Measurements from ENCODE around the gene HIPK2.
A peak's percentile ranks its signal among the peaks of the same experiment; 100 is the strongest.

Gene HIPK2

GRCh38 chr7:139534096-139534495 lies 243.7 kb downstream of the HIPK2 start:
- H3K36me3 Mint-ChIP-seq (ENCODE audit: low read depth) = no peaks in the 10 kb centered on the region
- H3K4me3 Mint-ChIP-seq = no peak overlapping the region
- no peaks in the 10 kb centered on the region for H3K9me3 Mint-ChIP-seq
- peaks cover 11% of the 10 kb centered on the region for H3K27me3 Mint-ChIP-seq
- H3K4me1 Mint-ChIP-seq (ENCODE audit: low read depth) = no peaks in the 10 kb centered on the region
- H3K27ac Mint-ChIP-seq = no peak overlapping the region

GRCh38 chr7:139532636-139533155 lies 245.1 kb downstream of the HIPK2 start:
- H3K4me3 Mint-ChIP-seq = no peak overlapping the region
- no peaks in the 10 kb centered on the region for H3K9me3 Mint-ChIP-seq
- no peaks in the 10 kb centered on the region for H3K4me1 Mint-ChIP-seq (ENCODE audit: low read depth)
- no peak overlapping the region for H3K27ac Mint-ChIP-seq
- peaks cover 11% of the 10 kb centered on the region for H3K27me3 Mint-ChIP-seq
- no peaks in the 10 kb centered on the region for H3K36me3 Mint-ChIP-seq (ENCODE audit: low read depth)

GRCh38 chr7:139531094-139531493 lies 246.7 kb downstream of the HIPK2 start:
- Mint-ChIP-seq H3K27ac (no peak overlapping the region), H3K36me3 (ENCODE audit: low read depth) (no peaks in the 10 kb centered on the region), H3K4me1 (ENCODE audit: low read depth) (peaks cover 3% of the 10 kb centered on the region), H3K27me3 (peaks cover 16% of the 10 kb centered on the region), H3K9me3 (no peaks in the 10 kb centered on the region), H3K4me3 (no peak overlapping the region)

- no peak overlapping the region for H3K4me3 Mint-ChIP-seq
- H3K4me1 Mint-ChIP-seq (ENCODE audit: low read depth) = peaks cover 6% of the 10 kb centered on the region
- peaks cover 36% of the 10 kb centered on the region for H3K27me3 Mint-ChIP-seq
- no peaks in the 10 kb centered on the region for H3K9me3 Mint-ChIP-seq
- H3K36me3 Mint-ChIP-seq (ENCODE audit: low read depth) = no peaks in the 10 kb centered on the region
- no peak overlapping the region for H3K27ac Mint-ChIP-seq
Measured at GRCh38 chr7:139526578-139527544, 250.9 kb downstream of the HIPK2 start.

GRCh38 chr7:139525750-139526149 lies 252.0 kb downstream of the HIPK2 start:
- peaks cover 6% of the 10 kb centered on the region for H3K4me1 Mint-ChIP-seq (ENCODE audit: low read depth)
- H3K36me3 Mint-ChIP-seq (ENCODE audit: low read depth) = no peaks in the 10 kb centered on the region
- peaks cover 45% of the 10 kb centered on the region for H3K27me3 Mint-ChIP-seq
- H3K4me3 Mint-ChIP-seq = no peak overlapping the region
- H3K27ac Mint-ChIP-seq = no peak overlapping the region
- H3K9me3 Mint-ChIP-seq = no peaks in the 10 kb centered on the region

- H3K27me3 Mint-ChIP-seq = peaks cover 45% of the 10 kb centered on the region
- H3K4me3 Mint-ChIP-seq = no peak overlapping the region
- H3K4me1 Mint-ChIP-seq (ENCODE audit: low read depth) = peaks cover 6% of the 10 kb centered on the region
- H3K36me3 Mint-ChIP-seq (ENCODE audit: low read depth) = no peaks in the 10 kb centered on the region
- no peak overlapping the region for H3K27ac Mint-ChIP-seq
- H3K9me3 Mint-ChIP-seq = no peaks in the 10 kb centered on the region
Measured at GRCh38 chr7:139525239-139525638, 252.6 kb downstream of the HIPK2 start.

- Mint-ChIP-seq H3K27ac (no peak overlapping the region), H3K9me3 (no peaks in the 10 kb centered on the region), H3K36me3 (ENCODE audit: low read depth) (no peaks in the 10 kb centered on the region), H3K27me3 (peaks cover 45% of the 10 kb centered on the region), H3K4me1 (ENCODE audit: low read depth) (peaks cover 6% of the 10 kb centered on the region), H3K4me3 (no peak overlapping the region)
Measured at GRCh38 chr7:139523968-139524815, 253.6 kb downstream of the HIPK2 start.

GRCh38 chr7:139523199-139523941 lies 254.4 kb downstream of the HIPK2 start, which contains the start of gene CLEC2L:
CLEC2L (plus strand) TSS chr7:139523685; CDS start chr7:139523928, 243 bp downstream.
- H3K36me3 Mint-ChIP-seq (ENCODE audit: low read depth) = no peaks in the 10 kb centered on the region
- H3K4me3 Mint-ChIP-seq = peak within 1 kb of the TSS; percentile 39
- H3K4me1 Mint-ChIP-seq (ENCODE audit: low read depth) = peaks cover 6% of the 10 kb centered on the region
- peaks cover 45% of the 10 kb centered on the region for H3K27me3 Mint-ChIP-seq
- H3K9me3 Mint-ChIP-seq = no peaks in the 10 kb centered on the region
- H3K27ac Mint-ChIP-seq = no peak within 1 kb of the TSS

- H3K27ac Mint-ChIP-seq = no peak overlapping the region
- peaks cover 45% of the 10 kb centered on the region for H3K27me3 Mint-ChIP-seq
- H3K4me1 Mint-ChIP-seq (ENCODE audit: low read depth) = peaks cover 6% of the 10 kb centered on the region
- H3K36me3 Mint-ChIP-seq (ENCODE audit: low read depth) = no peaks in the 10 kb centered on the region
- no peaks in the 10 kb centered on the region for H3K9me3 Mint-ChIP-seq
- no peak overlapping the region for H3K4me3 Mint-ChIP-seq
Measured at GRCh38 chr7:139522830-139523198, 255.0 kb downstream of the HIPK2 start.

- H3K27me3 Mint-ChIP-seq = peaks cover 41% of the 10 kb centered on the region
- no peaks in the 10 kb centered on the region for H3K9me3 Mint-ChIP-seq
- H3K4me1 Mint-ChIP-seq (ENCODE audit: low read depth) = peaks cover 3% of the 10 kb centered on the region
- no peak overlapping the region for H3K4me3 Mint-ChIP-seq
- H3K36me3 Mint-ChIP-seq (ENCODE audit: low read depth) = no peaks in the 10 kb centered on the region
- no peak overlapping the region for H3K27ac Mint-ChIP-seq
Measured at GRCh38 chr7:139521439-139521838, 256.4 kb downstream of the HIPK2 start.

GRCh38 chr7:139515266-139515665 lies 262.5 kb downstream of the HIPK2 start:
- Mint-ChIP-seq H3K4me1 (ENCODE audit: low read depth) (no peaks in the 10 kb centered on the region), H3K27ac (no peak overlapping the region), H3K36me3 (ENCODE audit: low read depth) (no peaks in the 10 kb centered on the region), H3K9me3 (no peaks in the 10 kb centered on the region), H3K27me3 (no peaks in the 10 kb centered on the region), H3K4me3 (no peak overlapping the region)
